Limb (tissue), 2 donors: Measurements from ENCODE around the gene OR2T6.
"Not testable (repeated sequence)": the region's sequence is repeated elsewhere in the genome, so short reads cannot be mapped to it uniquely, and the experiment has no call there.

Source experiments
- DNase-seq, 2 donors: peaks; one replicate each; pipeline ENCODE4 v3.0.0-alpha.2; 2016; ENCODE audit errors: extremely low spot score in 2 of 2

Gene OR2T6

GRCh38 chr1:248432201-248432600 lies 56.7 kb downstream of the OR2T6 start:
- not testable (repeated sequence) for DNase-seq

DNA sequence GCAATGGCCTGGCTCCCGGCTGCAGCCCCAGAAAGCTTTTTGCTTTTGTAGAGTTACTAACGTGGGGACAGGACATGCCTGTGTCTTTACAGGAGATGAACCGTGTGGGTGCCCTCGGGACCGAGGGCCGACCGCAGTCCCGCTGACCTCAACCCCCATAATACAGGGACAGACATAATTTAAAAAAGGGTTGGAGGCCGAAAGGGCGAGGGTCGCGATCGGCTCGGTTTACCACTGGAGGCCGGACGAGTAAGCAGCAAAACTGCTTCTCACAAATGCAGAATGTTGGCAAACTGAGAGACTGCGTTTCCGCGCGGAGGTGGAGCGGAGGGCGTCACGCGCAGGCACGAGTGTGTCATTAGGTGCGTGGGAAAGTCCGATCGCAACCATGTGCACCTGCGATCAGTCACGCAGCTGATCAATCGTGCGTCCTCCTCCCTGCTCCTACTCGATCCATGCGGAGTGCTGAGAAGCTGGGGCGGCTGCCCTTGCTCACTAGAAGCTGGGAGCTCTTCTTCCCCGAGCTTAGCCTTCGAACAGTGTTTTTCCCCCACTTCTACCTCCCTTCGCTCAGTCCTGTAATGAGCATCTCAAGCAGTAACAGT lies 58.4 kb downstream of the OR2T6 start:
- DNase-seq: not testable (repeated sequence)

- not testable (repeated sequence) for DNase-seq
These were observed 59.4 kb downstream of the OR2T6 start for GRCh38 chr1:248434913-248435312.

- not testable (repeated sequence) for DNase-seq
These were observed 60.8 kb downstream of the OR2T6 start for GRCh38 chr1:248436303-248436702.

DNA sequence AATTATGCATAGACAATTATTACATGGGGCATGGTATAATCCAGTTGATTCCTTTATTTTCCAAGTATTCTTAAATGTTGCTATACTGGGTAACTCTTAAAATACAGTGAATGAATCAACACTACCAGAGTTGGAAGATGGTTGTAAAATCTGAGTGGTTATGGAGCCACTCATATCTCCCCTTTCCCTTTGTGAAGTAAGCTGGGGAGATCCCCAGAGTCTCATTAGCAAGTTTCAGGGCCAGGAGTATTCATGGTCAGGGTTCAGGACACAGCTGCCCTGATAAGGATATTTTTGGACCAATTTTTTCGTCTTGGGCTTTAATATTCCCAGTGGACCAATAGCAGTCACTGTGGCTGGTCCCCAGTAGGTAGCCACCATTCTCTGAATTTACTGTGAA lies 63.1 kb downstream of the OR2T6 start:
- not testable (repeated sequence) for DNase-seq

DNA sequence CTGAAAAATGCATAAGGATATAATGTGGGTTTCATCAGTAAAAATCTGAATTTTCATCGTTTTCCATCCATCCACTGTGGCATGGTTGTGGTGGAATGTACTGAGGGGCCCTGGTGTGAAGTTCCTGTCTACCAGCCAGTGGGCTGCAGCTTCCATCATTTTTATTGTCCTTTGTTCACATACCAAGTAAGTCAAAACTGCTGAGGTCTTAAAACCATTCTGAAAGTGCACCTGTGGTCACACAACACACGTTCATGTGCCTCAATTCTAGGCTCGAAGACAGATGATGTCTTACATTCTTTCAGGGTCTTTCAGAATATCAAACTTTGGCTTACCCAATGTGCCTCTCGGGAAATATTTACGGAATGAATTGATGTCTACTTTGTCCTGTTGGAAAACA lies 63.7 kb downstream of the OR2T6 start:
- not testable (repeated sequence) for DNase-seq
